Astrocyte of the cerebellum (primary cell): ENCODE measurements around the gene AGBL1.

Experiments used
- DNase-seq: peaks from one replicate; pipeline ENCODE4 v3.0.0-alpha.2; 2011; ENCODE audit warnings: low read depth
- H3K4me3 ChIP-seq: 2 replicates; pipeline ENCODE4 v1.5.1; 2011; ENCODE audit warnings: mild to moderate bottlenecking, low read depth, low read length, moderate library complexity
- in situ Hi-C: cut with HindIII; loops from 2 replicates; pipeline ENCODE4 v1.10.0; 2017; ENCODE audit warnings: low sequenced_read_pairs
- TF ChIP-seq, protein P1 (sequence below): IDR thresholded peaks from 2 replicates; pipeline ENCODE4 v1.5.1; 2012; ENCODE audit warnings: low read length, low read depth, moderate library complexity, mild to moderate bottlenecking; ENCODE audit errors: missing control alignments

Gene AGBL1

GRCh38 chr15:86079508-86080266 is at the start of gene AGBL1:
Gene AGBL1, plus strand, starts transcription at chr15:86079871.
- in situ Hi-C loops: no loop called here
- TF ChIP-seq, protein P1, sequence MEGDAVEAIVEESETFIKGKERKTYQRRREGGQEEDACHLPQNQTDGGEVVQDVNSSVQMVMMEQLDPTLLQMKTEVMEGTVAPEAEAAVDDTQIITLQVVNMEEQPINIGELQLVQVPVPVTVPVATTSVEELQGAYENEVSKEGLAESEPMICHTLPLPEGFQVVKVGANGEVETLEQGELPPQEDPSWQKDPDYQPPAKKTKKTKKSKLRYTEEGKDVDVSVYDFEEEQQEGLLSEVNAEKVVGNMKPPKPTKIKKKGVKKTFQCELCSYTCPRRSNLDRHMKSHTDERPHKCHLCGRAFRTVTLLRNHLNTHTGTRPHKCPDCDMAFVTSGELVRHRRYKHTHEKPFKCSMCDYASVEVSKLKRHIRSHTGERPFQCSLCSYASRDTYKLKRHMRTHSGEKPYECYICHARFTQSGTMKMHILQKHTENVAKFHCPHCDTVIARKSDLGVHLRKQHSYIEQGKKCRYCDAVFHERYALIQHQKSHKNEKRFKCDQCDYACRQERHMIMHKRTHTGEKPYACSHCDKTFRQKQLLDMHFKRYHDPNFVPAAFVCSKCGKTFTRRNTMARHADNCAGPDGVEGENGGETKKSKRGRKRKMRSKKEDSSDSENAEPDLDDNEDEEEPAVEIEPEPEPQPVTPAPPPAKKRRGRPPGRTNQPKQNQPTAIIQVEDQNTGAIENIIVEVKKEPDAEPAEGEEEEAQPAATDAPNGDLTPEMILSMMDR: no peak
- H3K4me3 ChIP-seq: no peak within 1 kb of the TSS
- DNase-seq: no peak

- no peak for DNase-seq
- in situ Hi-C loops: no loop called here
- TF ChIP-seq, protein P1: no peak
- H3K4me3 ChIP-seq: no peak overlapping the region
Measured at GRCh38 chr15:86034904-86035303, 44.8 kb upstream of the AGBL1 start.

DNA sequence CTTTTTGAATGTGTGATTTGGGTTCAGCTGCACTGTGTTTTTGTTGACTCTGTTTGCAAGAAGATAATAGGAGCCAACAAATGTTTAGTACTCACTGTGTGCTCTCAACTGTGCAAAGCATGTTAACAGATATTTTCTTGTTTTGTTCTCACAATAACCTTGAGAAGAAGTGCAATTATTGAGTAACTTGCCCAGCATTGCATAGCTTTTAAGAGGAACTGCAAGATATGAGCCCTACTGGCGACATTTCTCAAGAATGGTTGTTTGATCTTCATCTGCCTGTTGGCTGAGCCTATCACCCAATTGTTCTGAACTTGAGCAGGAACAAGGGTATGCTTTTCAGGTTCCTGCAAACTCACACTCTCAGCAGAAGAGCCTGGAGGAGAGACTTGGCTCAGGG is 43.4 kb upstream of the AGBL1 start:
- no peak overlapping the region for H3K4me3 ChIP-seq
- in situ Hi-C loops: no loop called here
- no peak for DNase-seq
- TF ChIP-seq, protein P1: no peak

- no peak overlapping the region for H3K4me3 ChIP-seq
- no peak for DNase-seq
- TF ChIP-seq, protein P1: no peak
- in situ Hi-C loops: no loop called here
Measured at GRCh38 chr15:86038491-86038890, 41.2 kb upstream of the AGBL1 start.

DNA sequence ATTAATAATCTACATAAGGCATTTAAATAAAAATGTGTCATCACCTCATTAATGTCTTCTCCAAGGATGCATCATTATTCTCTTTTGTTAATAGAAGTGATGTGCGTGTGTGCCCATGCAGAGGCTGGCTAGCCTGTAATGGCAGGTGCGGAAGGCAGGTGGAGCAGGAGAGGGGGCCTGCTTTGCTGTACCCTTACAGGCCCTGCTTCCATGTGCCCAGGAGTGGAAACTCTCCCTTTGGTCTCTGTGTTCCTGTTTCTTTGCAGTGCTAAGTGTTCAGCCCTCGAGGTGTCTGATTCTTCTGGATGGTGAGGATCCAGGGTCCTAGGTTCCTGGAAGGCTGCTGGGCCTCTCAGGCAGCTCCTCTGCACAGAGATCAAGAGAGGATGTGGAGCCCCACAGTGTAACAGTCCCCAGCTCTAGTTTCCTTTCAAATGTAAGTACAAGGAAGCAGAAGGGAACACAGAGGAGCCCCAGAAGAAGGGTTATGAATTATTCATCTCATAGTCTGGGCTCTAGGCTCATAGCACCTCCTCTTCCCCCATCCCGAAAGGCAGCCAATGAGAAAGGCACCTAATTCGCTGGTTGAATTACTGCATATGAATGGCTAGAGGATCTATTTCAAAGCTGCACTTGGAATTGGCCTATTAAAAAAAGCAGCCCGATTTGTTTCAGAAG is 39.2 kb upstream of the AGBL1 start:
- DNase-seq: no peak
- in situ Hi-C loops: no loop called here
- H3K4me3 ChIP-seq: no peak overlapping the region
- TF ChIP-seq, protein P1: no peak

GRCh38 chr15:86041399-86041798 is 38.3 kb upstream of the AGBL1 start:
- H3K4me3 ChIP-seq: no peak overlapping the region
- DNase-seq: no peak
- in situ Hi-C loops: no loop called here
- TF ChIP-seq, protein P1: no peak
